GM18502 (cell line): ENCODE data around the gene GNAQ.

Experiments
- ATAC-seq: cut with Tn5 transposase; IDR thresholded peaks from one replicate; pipeline ENCODE4 v1.9.1; 2021; ENCODE audit warnings: mild to moderate bottlenecking; ENCODE audit not compliant: unreplicated experiment, poor library complexity

Gene GNAQ

GRCh38 chr9:77980622-77981021, 51.0 kb downstream of the GNAQ start:
- ATAC-seq, result no peak

GRCh38 chr9:77978086-77978781, 53.4 kb downstream of the GNAQ start:
- no peak for ATAC-seq

- ATAC-seq, result no peak
These were observed 54.4 kb downstream of the GNAQ start for GRCh38 chr9:77977210-77977611.

GRCh38 chr9:77975806-77976205, 55.8 kb downstream of the GNAQ start:
- no peak for ATAC-seq

- no peak for ATAC-seq
These were observed 56.6 kb downstream of the GNAQ start for GRCh38 chr9:77975036-77975435.

- ATAC-seq, result no peak
These were observed 57.2 kb downstream of the GNAQ start for GRCh38 chr9:77974434-77974833.

- no peak for ATAC-seq
These were observed 62.5 kb downstream of the GNAQ start for GRCh38 chr9:77969083-77969482.

GRCh38 chr9:77968506-77968905, 63.1 kb downstream of the GNAQ start:
- no peak for ATAC-seq

GRCh38 chr9:77966718-77967117, 64.9 kb downstream of the GNAQ start:
- no peak for ATAC-seq

GRCh38 chr9:77965445-77966123, 66.0 kb downstream of the GNAQ start:
- ATAC-seq, result no peak

GRCh38 chr9:77964258-77964657, 67.4 kb downstream of the GNAQ start:
- ATAC-seq, result no peak

GRCh38 chr9:77961541-77961940, 70.1 kb downstream of the GNAQ start:
- ATAC-seq, result no peak

- ATAC-seq, result no peak
These were observed 71.1 kb downstream of the GNAQ start for GRCh38 chr9:77960356-77961153.

GRCh38 chr9:77959803-77960202, 71.8 kb downstream of the GNAQ start:
- ATAC-seq, result no peak

- ATAC-seq, result no peak
These were observed 74.0 kb downstream of the GNAQ start for GRCh38 chr9:77957652-77958051.

GRCh38 chr9:77956555-77956954, 75.1 kb downstream of the GNAQ start:
- ATAC-seq, result no peak

GRCh38 chr9:77954666-77955015, 77.0 kb downstream of the GNAQ start:
- ATAC-seq, result no peak

GRCh38 chr9:77954013-77954665, 77.5 kb downstream of the GNAQ start:
- no peak for ATAC-seq

- ATAC-seq, result no peak
These were observed 78.0 kb downstream of the GNAQ start for GRCh38 chr9:77953590-77953989.

GRCh38 chr9:77952635-77953328, 78.8 kb downstream of the GNAQ start:
- ATAC-seq, result no peak
